ENCODE data around the gene MYO18A.

DNA sequence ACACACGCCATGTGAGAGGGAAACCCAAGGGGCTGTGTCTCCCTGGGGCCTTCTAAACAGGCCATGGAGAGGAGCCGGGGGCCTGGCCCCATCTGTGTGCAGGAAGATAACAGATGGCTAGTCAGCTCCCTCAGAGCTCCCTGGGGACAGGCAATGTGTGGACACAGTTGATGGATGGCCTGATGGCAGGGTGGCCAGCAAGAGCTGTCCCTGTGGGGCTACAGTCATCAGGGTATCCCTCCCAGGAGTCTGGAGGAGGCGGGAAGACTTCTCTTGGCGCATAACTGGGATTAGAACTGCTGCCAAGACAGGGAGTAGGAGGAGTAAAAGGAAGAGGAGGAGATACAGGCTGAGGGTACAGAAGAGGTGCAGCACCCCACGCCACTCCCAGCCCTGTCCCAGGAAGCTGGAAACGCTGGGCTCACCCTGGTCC is 17.3 kb downstream of the MYO18A start:
- TF ChIP-seq, protein P1, sequence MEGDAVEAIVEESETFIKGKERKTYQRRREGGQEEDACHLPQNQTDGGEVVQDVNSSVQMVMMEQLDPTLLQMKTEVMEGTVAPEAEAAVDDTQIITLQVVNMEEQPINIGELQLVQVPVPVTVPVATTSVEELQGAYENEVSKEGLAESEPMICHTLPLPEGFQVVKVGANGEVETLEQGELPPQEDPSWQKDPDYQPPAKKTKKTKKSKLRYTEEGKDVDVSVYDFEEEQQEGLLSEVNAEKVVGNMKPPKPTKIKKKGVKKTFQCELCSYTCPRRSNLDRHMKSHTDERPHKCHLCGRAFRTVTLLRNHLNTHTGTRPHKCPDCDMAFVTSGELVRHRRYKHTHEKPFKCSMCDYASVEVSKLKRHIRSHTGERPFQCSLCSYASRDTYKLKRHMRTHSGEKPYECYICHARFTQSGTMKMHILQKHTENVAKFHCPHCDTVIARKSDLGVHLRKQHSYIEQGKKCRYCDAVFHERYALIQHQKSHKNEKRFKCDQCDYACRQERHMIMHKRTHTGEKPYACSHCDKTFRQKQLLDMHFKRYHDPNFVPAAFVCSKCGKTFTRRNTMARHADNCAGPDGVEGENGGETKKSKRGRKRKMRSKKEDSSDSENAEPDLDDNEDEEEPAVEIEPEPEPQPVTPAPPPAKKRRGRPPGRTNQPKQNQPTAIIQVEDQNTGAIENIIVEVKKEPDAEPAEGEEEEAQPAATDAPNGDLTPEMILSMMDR (IDR thresholded peaks at IDR 0.05; ENCODE audit: low read depth, low read length) = no peak
- TF ChIP-seq EZH2phosphoT487 (IDR thresholded peaks at IDR 0.05; ENCODE audit: low read depth) = no peak
